Ectodermal cell (in vitro differentiated cells): Measurements from ENCODE around the gene ZFP82. TPM values are rescaled to one million over a fixed set of nuclear protein-coding genes. Genes with fewer than 3 reads are reported as not detected.

ENCODE experiments used
- H3K27ac ChIP-seq: 2 replicates; pipeline ENCODE4 v1.7.0; 2013; ENCODE audit warnings: mild to moderate bottlenecking, low read depth, low read length; ENCODE audit not compliant: insufficient read depth, poor library complexity, severe bottlenecking
- H3K27me3 ChIP-seq: 2 replicates; pipeline ENCODE4 v1.7.0; 2013; ENCODE audit warnings: mild to moderate bottlenecking, low read length; ENCODE audit not compliant: insufficient read depth, control insufficient read depth, poor library complexity, severe bottlenecking
- H3K36me3 ChIP-seq: one replicate; pipeline ENCODE4 v1.7.0; 2013; ENCODE audit warnings: low read length; ENCODE audit not compliant: control insufficient read depth, insufficient read depth
- H3K4me1 ChIP-seq: one replicate; pipeline ENCODE4 v1.7.0; 2013; ENCODE audit warnings: low read length; ENCODE audit not compliant: control insufficient read depth, insufficient read depth
- H3K4me3 ChIP-seq: 2 replicates; pipeline ENCODE4 v1.7.0; 2013; ENCODE audit warnings: low read depth, low read length, control low read depth; ENCODE audit not compliant: insufficient read depth
- H3K9me3 ChIP-seq: 2 replicates; pipeline ENCODE4 v1.7.0; 2013; ENCODE audit warnings: mild to moderate bottlenecking, low read length, moderate library complexity; ENCODE audit not compliant: control insufficient read depth
- WGBS, 2 experiments: methylation state at CpG; one replicate each; pipeline ENCODE4 v1.1.7; 2013; ENCODE audit warnings: missing lambda C conversion rate in 2 of 2; 5-methylcytosine and 5-hydroxymethylcytosine counted together
- polyA plus RNA-seq, 4 experiments: library from polyadenylated mRNA; stranded (reverse); fragments of 50-300 nt; gene quantifications; one replicate each; pipeline ENCODE4 v1.2.3, GENCODE V29; 2013

Gene ZFP82
- 20.0 TPM for polyA plus RNA-seq (2013, experiment 1 of 4)
- 20.7 TPM for polyA plus RNA-seq (2013, experiment 2 of 4)
- polyA plus RNA-seq (2013, experiment 3 of 4): 19.6 TPM
- 19.1 TPM for polyA plus RNA-seq (2013, experiment 4 of 4)

GRCh38 chr19:36418287-36419001, at the start of gene ZFP82:
ZFP82 (minus strand) TSS chr19:36418644; CDS start chr19:36409789, 8,855 bp downstream.
- Histone ChIP-seq H3K9me3 (no peaks in the 10 kb centered on the region), H3K27me3 (peaks cover 39% of the 10 kb centered on the region), H3K36me3 (no peaks in the 10 kb centered on the region), H3K4me3 (peak within 1 kb of the TSS; percentile 64), H3K4me1 (peaks cover 6% of the 10 kb centered on the region), H3K27ac (peak within 1 kb of the TSS; percentile 77)
- 0 to 1% methylated on average over 70 of the region's 70 CpGs for WGBS, 2 experiments

- H3K9me3 ChIP-seq: no peaks in the 10 kb centered on the region
- H3K4me1 ChIP-seq: no peaks in the 10 kb centered on the region
- H3K4me3 ChIP-seq: no peak overlapping the region
- no peaks in the 10 kb centered on the region for H3K27me3 ChIP-seq
- H3K36me3 ChIP-seq: peaks cover 7% of the 10 kb centered on the region
- 95 to 100% methylated on average over 1 of the region's 1 CpG for WGBS, 2 experiments
- H3K27ac ChIP-seq: no peak overlapping the region
Measured at GRCh38 chr19:36460046-36460445, 41.6 kb upstream of the ZFP82 start.

- no peaks in the 10 kb centered on the region for H3K9me3 ChIP-seq
- WGBS, 2 experiments: 89 to 98% methylated on average over 2 of the region's 2 CpGs
Measured at GRCh38 chr19:36456831-36457230, 38.4 kb upstream of the ZFP82 start.

GRCh38 chr19:36449059-36449670, 30.7 kb upstream of the ZFP82 start:
- Histone ChIP-seq H3K9me3 (peaks cover 5% of the 10 kb centered on the region), H3K27me3 (no peaks in the 10 kb centered on the region), H3K27ac (no peak overlapping the region), H3K36me3 (peaks cover 55% of the 10 kb centered on the region), H3K4me1 (no peaks in the 10 kb centered on the region), H3K4me3 (no peak overlapping the region)
- WGBS, 2 experiments: 92 to 96% methylated on average over 2 to 5 of the region's 5 CpGs

More at GRCh38 chr19:36456831-36457230, 38.4 kb upstream of the ZFP82 start:
- Histone ChIP-seq H3K27ac (no peak overlapping the region), H3K36me3 (peaks cover 16% of the 10 kb centered on the region), H3K27me3 (no peaks in the 10 kb centered on the region), H3K4me1 (no peaks in the 10 kb centered on the region), H3K4me3 (no peak overlapping the region)

- Histone ChIP-seq H3K36me3 (peaks cover 3% of the 10 kb centered on the region), H3K4me3 (no peak overlapping the region), H3K27me3 (no peaks in the 10 kb centered on the region), H3K27ac (no peak overlapping the region), H3K9me3 (peaks cover 3% of the 10 kb centered on the region), H3K4me1 (no peaks in the 10 kb centered on the region)
- 79 to 88% methylated on average over 1 of the region's 1 CpG for WGBS, 2 experiments
Measured at GRCh38 chr19:36441339-36441738, 22.9 kb upstream of the ZFP82 start.

- Histone ChIP-seq H3K9me3 (no peaks in the 10 kb centered on the region), H3K27ac (no peak overlapping the region), H3K4me1 (no peaks in the 10 kb centered on the region), H3K4me3 (no peak overlapping the region), H3K36me3 (no peaks in the 10 kb centered on the region), H3K27me3 (no peaks in the 10 kb centered on the region)
- WGBS, 2 experiments: 58 to 100% methylated on average over 1 to 2 of the region's 2 CpGs
Measured at GRCh38 chr19:36436531-36436930, 18.1 kb upstream of the ZFP82 start.

- H3K4me3 ChIP-seq: no peak overlapping the region
- H3K27me3 ChIP-seq: peaks cover 37% of the 10 kb centered on the region
- no peaks in the 10 kb centered on the region for H3K9me3 ChIP-seq
- H3K4me1 ChIP-seq: peaks cover 2% of the 10 kb centered on the region
- H3K36me3 ChIP-seq: no peaks in the 10 kb centered on the region
- 92 to 94% methylated on average over 3 to 4 of the region's 4 CpGs for WGBS, 2 experiments
- H3K27ac ChIP-seq: no peak overlapping the region
Measured at GRCh38 chr19:36423925-36424324, 5.5 kb upstream of the ZFP82 start.

- Histone ChIP-seq H3K36me3 (no peaks in the 10 kb centered on the region), H3K9me3 (no peaks in the 10 kb centered on the region), H3K4me3 (peak overlapping the region; percentile 27), H3K4me1 (peaks cover 6% of the 10 kb centered on the region), H3K27me3 (peaks cover 39% of the 10 kb centered on the region), H3K27ac (no peak overlapping the region)
- WGBS, 2 experiments: 72 to 75% methylated on average over 33 of the region's 33 CpGs
Measured at GRCh38 chr19:36421749-36422481, 3.5 kb upstream of the ZFP82 start.

- no peaks in the 10 kb centered on the region for H3K36me3 ChIP-seq
- H3K4me1 ChIP-seq: peaks cover 6% of the 10 kb centered on the region
- H3K9me3 ChIP-seq: no peaks in the 10 kb centered on the region
- H3K27ac ChIP-seq: no peak overlapping the region
- H3K4me3 ChIP-seq: peak overlapping the region; percentile 27
- 53 to 55% methylated on average over 60 to 61 of the region's 61 CpGs for WGBS, 2 experiments
- H3K27me3 ChIP-seq: peaks cover 39% of the 10 kb centered on the region
Measured at GRCh38 chr19:36420961-36421748, 2.7 kb upstream of the ZFP82 start.
